Stimulated activated CD8-positive, alpha-beta memory T cell treated with anti-CD3 and anti-CD28 coated beads, Interleukin-12 subunit alpha, Interleukin-12 subunit beta, amount 100 ng/mL, for 24 hours (primary cell): Measurements from ENCODE around the gene PCED1B.
"Not testable (repeated sequence)": the region's sequence is repeated elsewhere in the genome, so short reads cannot be mapped to it uniquely, and the experiment has no call there.

ENCODE experiments used
- DNase-seq: peaks from one replicate; pipeline ENCODE4 v3.0.0-alpha.2; 2020; ENCODE audit errors: extremely low read depth

The PCED1B gene, protein sequence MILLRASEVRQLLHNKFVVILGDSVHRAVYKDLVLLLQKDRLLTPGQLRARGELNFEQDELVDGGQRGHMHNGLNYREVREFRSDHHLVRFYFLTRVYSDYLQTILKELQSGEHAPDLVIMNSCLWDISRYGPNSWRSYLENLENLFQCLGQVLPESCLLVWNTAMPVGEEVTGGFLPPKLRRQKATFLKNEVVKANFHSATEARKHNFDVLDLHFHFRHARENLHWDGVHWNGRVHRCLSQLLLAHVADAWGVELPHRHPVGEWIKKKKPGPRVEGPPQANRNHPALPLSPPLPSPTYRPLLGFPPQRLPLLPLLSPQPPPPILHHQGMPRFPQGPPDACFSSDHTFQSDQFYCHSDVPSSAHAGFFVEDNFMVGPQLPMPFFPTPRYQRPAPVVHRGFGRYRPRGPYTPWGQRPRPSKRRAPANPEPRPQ

GRCh38 chr12:47079468-47079980 lies at the start of gene PCED1B, which contains the start of gene AMIGO2:
TSS of gene PCED1B (plus strand) at chr12:47079621. CDS start at chr12:47235064, 155,443 bp downstream.
TSS of gene AMIGO2 (minus strand) at chr12:47079959. CDS start at chr12:47079002, 957 bp downstream.
- no peak for DNase-seq

DNA sequence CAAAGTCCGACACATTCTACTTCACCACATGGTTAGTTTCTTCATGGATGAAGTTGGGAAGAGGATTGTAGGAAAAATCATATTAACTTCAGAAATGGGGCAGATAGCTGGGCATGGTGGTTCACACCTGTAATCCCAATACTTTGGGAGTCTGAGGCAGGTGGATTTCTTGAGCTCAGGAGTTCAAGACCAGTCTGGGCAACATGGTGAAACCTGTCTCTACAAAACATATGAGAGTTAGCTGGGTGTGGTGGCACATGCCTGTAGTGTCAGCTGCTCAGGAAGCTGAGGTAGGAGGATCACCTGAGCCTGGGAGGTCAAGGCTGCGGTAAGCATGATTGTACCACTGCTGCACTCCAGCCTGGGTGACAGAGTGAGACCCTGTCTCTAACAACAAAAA lies 49.5 kb upstream of the PCED1B start:
- no peak for DNase-seq

- no peak for DNase-seq
Measured at GRCh38 chr12:47032644-47033043, 46.8 kb upstream of the PCED1B start.

DNA sequence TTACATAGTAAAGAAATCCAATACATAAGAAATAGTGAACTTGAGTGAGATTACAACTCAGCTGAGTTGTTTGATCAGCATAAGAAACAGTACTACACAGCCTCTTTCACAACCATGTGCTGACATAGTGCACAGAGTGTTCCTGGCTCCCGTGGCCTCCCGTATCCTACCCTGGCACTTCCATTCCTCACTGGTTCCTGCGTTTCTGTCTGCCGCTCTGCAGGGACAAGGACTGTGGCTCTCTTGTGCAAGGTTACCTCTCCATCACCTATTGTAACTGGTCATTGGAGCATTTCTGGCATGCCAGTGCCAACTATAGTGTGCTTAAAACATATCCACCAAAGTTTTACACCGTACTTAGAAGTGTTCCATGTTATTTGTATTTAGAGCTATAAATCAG lies 46.3 kb upstream of the PCED1B start:
- no peak for DNase-seq

- DNase-seq, result no peak
Measured at GRCh38 chr12:47033789-47034555, 45.4 kb upstream of the PCED1B start.

DNA sequence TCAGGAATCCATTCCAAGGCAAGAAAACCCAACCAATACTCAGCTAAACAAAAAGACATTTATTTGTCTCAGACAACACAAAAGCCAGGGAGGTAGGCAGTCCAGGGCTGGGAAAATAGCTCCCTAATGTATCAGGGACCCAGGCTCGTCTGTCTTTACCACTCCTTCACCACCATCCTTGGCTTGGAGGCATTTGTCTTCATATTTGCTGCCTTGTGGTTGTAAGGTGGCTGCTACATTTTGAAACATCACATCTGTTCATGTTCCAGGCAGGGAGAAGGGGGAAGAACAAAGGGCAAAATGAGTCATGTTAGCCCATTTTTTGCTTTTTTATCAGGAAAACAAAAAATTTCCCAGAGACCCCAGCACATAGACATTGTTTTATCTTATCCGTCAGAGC lies 44.8 kb upstream of the PCED1B start:
- DNase-seq, result no peak

DNA sequence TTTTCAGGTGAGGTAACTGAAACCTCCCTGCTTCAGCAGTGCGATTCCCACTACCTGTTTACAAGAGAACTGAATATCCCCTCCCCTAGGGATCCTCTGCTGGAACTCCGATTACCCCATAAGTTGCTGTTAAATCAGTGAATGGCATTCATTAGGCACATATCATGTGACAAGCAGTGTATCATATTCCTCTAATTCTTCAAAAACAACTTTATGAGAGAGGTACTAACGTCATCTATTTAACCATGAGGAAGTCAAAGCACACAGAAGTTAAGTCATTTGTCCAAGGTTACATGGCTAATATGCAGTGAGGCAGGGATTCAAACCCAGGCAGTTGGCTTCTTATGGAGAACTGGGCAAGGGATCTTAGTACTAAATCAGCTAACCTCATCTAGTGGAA lies 43.9 kb upstream of the PCED1B start:
- DNase-seq, result no peak

DNA sequence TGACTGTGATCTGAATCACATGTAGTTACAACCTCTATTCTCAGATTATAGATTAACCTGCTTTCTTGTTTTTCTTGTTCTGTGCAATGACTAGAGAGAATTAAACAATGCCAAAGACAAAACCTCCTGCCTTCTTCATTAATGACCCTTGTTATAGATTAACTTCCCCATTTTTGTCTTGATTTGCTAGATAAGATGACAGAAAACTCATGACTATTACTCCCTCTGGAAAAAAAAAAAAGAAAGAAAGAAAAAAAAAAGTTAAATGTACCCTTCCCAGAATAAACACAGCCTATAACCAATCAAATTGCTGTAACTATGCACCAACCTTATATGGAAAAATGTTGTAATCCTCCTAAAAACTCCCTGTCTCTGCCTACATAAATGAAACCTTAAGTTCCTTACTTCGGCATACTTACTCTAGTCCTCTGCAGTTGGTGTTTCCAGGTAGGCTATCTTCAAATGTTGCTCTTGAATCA lies 41.1 kb upstream of the PCED1B start:
- DNase-seq, result no peak

- no peak for DNase-seq
Measured at GRCh38 chr12:47039079-47039478, 40.3 kb upstream of the PCED1B start.

DNA sequence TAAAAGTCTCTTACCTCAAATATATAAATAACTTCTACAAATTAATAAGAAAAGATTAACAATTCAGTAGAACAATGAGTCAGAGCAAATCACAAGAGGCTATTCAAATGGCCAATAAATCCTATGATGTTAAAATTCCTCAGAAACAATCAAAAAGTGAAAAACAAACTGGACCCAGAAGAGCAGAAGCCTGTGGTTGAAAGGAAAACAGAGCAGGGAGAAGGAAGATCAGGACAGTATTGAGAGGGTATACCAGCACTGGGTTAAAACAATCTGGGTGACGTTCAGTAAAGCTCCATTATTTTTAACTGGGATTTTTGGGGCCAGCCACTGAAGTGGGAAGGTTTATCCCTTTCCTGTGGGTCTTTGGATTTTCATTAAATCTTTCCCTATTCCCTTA lies 39.7 kb upstream of the PCED1B start:
- no peak for DNase-seq

GRCh38 chr12:47041327-47041726 lies 38.1 kb upstream of the PCED1B start:
- DNase-seq, result no peak

DNA sequence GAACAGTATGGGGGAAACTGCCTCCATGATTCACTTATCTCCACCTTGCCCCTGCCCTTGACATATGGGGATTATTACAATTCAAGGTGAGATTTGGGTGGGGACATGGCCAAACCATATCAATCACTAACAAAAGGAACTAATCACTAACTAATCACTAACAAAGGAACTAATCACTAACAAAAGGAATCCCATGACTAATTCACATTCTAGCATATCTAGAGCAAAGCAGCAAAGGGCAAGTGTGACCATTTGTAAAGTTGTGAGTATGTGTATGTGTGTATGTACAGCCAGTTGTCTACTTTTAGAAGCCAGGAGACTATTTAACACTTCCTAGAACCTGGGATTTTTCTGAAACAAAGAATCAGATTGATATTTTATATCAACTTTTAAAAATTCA lies 30.9 kb upstream of the PCED1B start:
- no peak for DNase-seq

GRCh38 chr12:47051291-47051690 lies 28.1 kb upstream of the PCED1B start:
- not testable (repeated sequence) for DNase-seq

GRCh38 chr12:47052274-47052673 lies 27.1 kb upstream of the PCED1B start:
- DNase-seq, result no peak

DNA sequence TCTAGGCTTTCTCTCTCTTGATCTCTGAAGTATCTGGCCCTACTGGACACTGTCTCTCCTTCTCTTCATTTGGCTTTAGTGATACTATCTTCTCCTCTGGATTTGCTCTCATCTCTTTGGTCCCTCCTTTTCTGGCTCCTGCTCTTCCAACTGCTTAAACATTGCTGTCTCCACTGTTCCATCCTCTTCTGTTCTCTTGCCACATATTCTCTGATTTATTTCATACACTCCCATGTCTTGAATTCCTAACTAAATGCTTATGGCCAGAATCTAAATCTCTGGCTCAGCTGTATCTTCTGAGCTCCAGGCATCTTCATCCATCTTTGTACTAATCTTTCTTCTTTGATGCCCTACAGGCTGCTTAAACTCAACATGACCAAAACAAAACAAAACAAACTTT lies 25.5 kb upstream of the PCED1B start:
- DNase-seq, result no peak

DNA sequence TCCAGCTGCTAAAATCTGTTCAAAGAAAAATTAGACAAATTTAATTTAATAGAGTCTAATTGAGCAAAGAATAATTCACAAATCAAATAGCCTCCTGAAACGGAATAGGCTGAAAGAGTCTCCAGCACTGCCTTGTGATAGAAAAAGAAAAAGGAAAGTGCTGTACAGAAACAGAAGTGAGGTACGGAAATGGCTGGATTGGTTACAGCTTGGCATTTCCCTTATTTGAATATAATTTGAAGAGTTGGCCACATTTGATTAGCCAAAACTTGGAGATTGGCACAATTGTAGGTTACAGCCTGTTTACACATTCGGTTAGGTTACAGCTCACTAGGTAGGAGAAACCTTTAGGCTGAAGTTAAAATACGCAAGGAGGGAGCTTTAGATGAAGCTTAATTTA lies 24.8 kb upstream of the PCED1B start:
- no peak for DNase-seq

- not testable (repeated sequence) for DNase-seq
Measured at GRCh38 chr12:47055856-47056255, 23.6 kb upstream of the PCED1B start.

GRCh38 chr12:47056944-47057343 lies 22.5 kb upstream of the PCED1B start:
- DNase-seq, result not testable (repeated sequence)

DNA sequence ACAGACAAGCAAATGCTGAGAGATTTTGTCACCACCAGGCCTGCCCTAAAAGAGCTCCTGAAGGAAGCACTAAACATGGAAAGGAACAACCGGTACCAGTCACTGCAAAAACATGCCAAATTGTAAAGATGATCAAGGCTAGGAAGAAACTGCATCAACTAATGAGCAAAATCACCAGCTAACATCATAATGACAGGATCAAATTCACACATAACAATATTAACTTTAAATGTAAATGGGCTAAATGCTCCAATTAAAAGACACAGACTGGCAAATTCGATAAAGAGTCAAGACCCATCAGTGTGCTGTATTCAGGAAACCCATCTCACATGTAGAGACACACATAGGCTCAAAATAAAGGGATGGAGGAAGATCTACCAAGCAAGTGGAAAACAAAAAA lies 20.8 kb upstream of the PCED1B start:
- not testable (repeated sequence) for DNase-seq

DNA sequence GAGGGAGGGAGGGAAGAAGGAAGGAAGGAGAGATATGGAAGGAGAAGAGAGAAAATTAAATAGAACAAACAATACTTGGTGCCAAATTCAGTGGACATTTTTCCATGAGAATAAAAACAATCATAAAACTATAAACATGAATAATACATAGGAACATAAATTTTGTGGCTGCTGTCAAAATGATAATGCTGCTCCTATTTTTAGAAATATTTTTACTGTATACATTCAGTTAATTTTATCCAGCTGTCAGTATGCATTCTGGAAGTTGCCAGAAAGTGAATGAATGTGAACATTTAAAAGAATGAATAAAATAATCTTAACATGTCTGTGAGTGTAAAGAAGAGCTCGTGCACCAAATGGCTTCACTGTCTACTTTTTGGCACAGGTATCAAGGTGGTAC lies 13.9 kb upstream of the PCED1B start:
- no peak for DNase-seq

DNA sequence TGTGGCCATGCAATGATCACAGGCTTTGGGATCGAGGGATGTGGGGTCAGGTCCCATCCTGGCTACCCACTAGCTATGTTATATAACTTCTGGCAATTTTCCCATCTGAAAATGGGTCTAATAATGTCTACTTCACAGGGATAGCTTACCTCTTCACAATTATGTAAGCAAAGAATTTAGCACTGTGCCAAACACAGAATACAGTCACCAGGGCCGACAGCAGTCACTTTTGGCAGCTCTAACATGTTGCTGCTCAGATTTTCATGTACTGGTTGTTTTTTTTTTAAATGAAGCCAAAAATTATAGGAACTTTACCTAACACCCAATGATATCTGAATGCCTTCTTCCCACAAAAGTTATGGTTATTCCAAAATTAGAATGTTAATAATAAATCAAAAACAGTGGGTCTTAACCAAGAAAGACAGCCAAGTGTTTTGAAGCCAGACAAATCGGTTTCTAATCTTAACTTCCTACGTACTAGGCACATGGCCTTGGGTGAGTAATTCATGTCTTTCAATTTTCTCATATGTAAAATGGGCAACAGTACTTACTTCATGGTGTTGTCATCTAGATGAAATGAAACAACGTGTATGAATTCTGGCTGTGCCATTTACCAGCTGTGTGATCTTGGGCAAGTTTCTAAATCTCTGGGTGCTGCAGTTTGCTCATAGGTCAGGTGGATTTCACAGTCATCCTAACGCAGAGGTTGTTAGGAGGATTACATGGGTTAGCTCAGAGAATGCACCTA lies 13.0 kb upstream of the PCED1B start:
- DNase-seq, result no peak

DNA sequence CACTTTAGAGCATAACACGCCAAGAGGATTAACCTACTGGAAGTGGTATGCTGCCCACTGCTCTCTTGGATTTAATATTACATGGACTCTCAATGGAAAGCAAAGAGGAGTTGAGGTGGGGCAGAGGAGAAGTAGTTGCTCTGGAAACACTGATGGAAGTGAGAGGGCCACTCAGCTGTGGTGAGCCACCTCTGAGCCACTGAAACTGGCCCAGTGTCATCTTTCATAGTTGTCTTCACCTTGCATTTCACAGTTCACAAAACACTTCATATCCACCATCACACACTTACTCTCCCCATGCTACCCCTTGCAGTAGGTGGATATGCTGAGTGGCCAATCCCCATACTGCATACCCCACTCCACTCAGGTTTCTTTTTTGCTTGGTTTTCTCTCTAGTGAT lies 12.2 kb upstream of the PCED1B start:
- no peak for DNase-seq
